ENCODE measurements around the gene IL17RD. TPM values are rescaled to one million over a fixed set of nuclear protein-coding genes. Genes with fewer than 3 reads are reported as not detected.

IL17RD gene
- total RNA-seq, 1 donor from 2014 or later = 0.26 TPM

DNA sequence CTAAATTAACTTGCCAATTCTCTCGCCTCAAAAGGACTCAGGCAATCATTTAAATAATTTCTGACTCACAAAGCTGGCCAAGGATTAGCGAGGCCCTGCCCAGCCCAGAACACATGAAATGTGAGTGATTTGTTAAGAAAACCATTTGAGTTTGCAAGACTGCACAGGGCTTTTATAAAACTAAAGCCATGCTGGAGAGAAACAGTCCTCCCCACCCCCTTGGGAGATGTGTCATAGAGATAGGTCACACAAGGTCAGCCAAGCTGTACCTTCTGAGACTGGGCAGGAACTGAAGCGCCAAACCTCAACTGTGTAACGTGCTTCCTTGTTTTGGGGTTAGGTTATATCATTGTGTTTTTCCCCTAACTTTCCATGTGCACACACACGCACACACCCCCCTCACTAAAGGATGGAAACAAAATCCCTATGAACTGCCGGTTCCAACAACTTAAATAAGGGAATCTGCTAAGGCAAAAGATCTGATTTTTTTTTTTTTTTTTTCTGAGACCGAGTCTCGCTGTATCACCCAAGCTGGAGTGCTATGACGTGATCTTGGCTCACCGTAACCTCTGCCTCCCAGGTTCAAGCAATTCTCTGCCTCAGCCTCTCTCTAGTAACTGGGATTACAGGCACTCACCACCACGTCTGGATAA, 96.6 kb downstream of the IL17RD start:
- DNase-seq (ENCODE audit: low read depth in 2 of 2) = peak in 1 of 2 donors; percentile 76

DNA sequence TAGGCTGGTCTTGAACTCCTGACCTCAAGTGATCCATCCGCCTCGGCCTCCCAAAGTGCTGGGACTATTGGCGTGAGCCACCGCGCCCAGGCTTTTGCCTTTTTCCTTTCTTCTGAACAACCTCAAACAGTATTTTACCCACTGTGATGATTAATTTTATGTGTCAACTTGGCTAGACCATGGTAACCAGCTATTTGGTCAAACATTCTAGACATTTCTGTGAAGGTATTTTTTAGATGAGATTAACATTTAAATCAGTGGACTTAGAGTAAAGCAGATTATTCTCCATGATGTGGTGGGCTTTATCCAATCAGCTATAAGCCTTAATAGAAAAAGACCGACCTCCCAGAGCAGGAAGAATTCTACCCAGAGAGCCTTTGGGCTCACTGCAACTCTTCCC, 98.7 kb downstream of the IL17RD start:
- no peak for DNase-seq (ENCODE audit: low read depth in 2 of 2)

DNA sequence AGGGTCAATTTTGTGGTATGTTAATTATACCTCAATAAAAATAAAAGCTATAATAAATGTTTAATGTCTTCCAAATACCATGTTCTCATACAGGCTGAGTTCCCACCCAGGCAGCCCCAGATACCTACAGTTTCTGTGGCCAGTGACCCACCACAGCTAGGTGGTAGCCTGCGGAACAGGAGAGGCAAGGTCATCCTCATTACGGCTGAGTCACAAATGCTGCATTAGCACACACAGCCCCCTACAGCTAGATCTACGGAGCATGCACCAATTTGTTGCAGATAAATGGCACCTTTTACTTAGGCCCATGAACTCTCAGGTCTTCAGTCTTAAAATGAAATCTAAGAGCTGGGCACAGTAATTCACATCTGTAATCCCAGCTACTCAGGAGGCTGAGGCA, 99.6 kb downstream of the IL17RD start:
- DNase-seq (ENCODE audit: low read depth in 2 of 2) = no peak

DNA sequence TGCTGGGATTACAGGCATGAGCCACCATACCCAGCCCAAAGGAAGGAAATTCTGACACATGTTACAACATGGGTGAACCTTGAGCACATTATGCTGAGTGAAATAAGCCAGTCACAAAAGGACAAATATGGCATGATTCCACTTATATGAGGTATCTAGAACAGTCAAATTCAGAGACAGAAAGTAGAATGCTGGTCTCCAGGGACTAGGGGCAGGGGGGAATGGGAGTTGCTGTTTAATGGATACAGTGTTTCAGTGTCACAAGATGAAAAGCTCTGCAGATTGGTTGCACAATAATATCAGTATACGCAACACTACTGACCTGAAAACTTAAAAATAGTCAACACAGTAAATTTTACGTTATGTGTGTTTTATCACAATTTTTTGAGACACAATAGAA, 100.6 kb downstream of the IL17RD start:
- no peak for DNase-seq (ENCODE audit: low read depth in 2 of 2)

DNA sequence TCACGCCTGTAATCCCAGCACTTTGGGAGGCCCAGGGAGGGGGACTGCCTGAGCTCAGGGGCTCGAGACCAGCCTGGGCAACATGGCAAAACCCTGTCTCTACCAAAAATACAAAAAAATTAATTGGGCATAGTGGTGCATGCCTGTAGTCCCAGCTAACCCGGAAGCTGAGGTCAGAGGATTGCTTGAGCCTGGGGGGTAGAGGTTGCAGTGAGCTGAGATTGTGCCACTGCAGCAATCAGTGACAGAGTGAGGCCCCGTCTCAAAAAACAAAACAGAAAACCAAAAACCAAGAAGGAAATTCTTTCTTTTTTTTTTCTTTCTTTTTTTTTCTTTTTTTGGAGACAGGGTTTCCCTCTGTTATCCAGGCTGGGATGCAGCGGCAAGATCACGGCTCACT, 101.2 kb downstream of the IL17RD start:
- DNase-seq (ENCODE audit: low read depth in 2 of 2) = no peak

DNA sequence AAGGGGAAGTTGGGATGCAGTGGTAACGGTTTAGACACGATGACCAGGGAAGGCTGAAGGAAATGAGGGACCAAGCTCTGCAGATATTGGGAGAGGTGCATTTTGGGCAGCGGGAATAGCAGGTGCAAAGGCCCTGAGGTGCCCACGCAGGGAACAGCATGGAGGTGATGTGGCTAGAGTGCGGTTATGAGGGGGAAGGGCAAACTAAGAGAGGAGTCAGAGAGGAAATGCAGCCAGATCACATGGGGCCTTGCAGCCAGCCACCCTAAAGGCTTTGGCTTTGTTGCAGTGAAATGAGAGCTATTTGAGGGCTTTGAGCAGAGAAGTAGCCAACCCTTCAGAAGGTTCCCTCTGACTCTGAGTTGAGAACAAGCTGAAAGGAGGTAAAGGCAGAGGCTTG, 102.1 kb downstream of the IL17RD start:
- peak in 1 of 2 donors; percentile 9 for DNase-seq (ENCODE audit: low read depth in 2 of 2)

DNA sequence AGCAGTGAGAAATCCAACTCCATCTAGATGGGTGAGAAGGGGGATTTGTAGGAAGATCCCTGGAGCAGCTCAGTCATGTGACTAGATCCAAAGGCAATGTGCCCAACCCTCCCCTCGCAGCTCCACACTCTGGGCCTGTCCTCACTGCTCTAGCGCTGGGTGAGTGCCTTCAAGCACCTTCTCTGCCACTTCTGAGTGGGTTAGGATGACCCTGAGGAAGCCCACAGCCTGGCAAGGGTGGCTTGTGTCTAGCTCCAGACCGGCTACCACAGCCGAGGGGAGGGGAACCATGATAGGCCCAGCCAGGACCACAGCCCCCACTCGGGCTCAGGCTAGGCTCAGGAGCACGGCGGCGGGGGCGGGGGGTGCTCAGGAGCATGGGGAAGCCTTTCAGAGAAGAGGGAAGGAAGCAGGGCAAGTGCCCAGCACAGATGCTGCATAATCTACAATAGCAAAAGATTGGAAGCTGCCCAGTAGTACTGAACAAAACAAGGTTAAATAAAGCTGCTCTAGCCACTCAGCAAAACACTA, 103.0 kb downstream of the IL17RD start:
- peak; percentile 30 to 70 for DNase-seq (ENCODE audit: low read depth in 2 of 2)

DNA sequence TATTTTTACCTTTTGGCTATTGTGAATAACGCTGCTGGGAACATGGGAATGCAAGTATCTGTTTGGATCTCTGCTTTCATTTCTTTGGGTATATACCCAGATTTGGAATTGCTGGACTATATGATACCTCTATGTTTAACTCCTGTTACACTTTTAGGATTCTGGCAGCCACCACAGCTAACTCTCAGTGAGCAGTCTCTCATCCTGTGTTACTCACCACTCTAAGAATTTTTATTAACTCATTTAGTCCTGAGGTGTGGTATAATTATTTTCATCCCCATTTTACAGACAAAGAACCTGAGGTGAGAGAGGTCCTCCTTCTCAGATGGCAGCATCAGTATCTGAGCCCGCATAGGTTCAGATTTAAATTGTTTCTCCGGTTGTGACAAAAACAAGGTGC, 103.6 kb downstream of the IL17RD start:
- DNase-seq (ENCODE audit: low read depth in 2 of 2) = peak in 1 of 2 donors; percentile 32

DNA sequence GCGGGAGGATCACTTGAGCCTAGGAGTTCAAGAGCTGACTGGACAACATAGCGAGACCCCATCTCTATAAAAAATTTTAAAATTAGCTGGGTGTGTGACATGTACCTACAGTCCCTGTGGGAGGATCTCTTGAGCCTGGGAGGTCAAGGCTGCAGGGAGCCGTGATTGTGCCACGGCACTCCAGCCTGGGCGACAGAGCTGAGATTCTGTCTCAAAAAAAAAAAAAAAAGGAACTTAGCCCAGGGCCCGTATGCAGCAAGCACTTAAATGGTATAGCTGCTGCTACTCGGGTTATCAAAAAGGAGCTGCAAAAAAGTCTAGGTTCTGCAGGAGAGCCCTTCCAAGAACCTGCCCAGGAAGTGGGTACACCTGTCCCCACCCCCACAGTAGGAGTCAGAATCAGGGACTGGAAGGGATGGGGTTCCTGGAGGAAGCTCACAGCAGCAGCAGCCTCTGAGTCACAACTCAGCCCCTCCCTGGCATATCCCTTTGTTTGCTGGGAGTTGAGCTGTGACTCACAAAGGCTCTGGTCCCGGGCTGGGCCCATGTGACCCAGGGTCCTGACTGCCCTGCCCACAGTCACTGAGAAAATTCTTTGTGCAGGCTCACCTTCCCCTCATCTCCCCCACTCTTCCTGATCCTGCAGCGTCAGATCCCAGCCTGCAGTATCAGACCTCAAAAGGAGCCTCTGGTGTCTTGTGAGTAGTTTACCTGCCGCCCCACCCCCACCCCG, 104.9 kb downstream of the IL17RD start, which contains the start of gene SPATA12:
Gene SPATA12, plus strand, starts transcription at position 576 of the 733 bp plus-strand sequence. CDS start 13,031 bp downstream, outside the sequence.
- DNase-seq (ENCODE audit: low read depth in 2 of 2) = peak; percentile 81 to 96

DNA sequence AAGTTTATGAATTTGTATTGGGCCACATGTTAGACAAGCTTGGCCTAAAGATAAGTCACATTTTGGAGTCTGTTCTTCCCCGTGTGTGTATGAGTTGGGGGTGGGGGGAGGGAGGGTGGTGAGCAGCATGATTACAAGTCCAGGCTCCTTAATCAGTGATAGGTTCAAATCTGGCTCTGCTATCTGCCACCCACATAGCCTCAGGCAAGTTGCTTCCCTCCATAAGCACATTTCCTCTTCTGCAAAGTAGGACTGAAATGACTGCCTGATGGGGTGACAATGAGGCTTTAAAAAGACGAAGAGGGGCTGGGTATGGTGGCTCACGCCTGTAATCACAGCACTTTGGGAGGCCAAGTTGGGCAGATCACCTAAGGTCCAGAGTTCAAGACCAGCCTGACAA, 105.7 kb downstream of the IL17RD start:
- DNase-seq (ENCODE audit: low read depth in 2 of 2) = no peak

DNA sequence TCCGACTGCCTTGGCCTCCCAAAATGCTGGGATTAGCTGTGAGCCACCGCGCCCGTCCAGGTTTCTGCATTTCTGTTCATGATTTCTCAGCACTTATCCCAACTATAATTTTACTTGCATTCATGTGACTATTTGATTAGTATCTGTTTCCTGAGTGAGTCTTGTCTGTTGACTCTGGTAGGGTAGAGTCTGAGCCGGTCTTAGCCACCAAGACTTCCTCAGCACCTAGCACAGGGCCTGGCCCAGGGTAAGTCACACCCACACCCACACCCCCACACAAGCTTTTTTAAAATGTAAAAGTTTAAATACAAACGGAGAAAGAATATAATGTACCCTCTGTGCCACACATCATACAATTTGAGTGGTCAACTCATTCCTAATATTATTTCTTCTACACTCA, 107.8 kb downstream of the IL17RD start:
- DNase-seq (ENCODE audit: low read depth in 2 of 2) = no peak

DNA sequence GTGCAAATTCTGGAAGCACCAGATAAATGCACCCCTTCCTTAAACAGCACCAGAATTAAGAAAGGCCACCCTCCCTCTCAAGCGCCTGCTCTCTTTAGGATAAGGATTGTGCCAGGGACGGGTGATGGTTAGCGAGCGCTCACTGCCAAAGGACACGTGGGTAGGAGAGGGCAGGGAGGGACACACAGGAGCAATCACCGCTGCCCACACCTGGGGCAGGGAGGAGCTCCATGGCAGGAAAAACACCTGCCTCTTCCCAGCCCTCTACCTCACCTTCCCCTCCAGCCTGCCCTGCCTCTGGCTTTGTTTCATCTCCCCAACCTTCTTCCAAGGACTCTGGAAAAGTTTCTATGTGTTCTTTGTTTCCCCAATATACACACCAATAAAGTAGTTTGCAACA, 112.0 kb downstream of the IL17RD start:
- no peak for DNase-seq (ENCODE audit: low read depth in 2 of 2)

DNA sequence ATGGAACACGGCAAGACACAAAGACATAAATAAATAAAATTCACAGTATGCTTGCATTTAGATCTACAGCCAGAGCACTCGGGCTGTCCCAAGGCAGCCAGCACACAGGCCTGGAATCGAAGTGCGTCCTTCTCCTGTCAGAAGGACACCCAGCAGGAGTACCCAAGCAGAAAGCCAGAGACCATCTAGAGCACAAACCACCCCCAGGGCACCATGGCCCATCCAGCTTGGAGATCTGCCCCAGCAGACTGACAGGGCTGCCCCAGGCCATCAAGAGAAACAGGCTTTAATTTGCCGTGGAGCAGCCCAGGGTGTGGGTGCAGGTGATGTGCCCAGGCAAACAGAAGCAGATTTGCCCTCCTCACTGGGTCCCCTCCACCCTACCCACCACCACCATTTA, 112.5 kb downstream of the IL17RD start:
- no peak for DNase-seq (ENCODE audit: low read depth in 2 of 2)

DNA sequence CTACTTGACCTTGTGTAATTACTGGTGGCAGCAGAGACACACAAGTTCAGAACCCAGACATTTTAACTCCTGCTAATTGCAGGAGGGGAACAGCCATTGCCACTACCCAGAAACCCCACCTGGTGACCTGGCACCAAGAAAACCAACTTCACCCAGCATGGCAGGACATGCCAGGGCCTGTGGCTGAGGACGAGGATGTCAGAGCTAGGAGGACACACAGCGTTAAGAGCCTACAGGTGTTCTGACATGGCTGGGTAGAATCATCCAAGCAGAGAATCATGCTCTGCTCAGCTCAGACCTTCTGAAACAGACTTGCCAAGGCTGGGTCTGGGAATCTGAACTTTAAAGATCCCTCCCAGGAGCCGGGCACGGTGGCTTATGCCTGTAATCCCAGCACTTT, 116.4 kb downstream of the IL17RD start:
- DNase-seq (ENCODE audit: low read depth in 2 of 2) = no peak

DNA sequence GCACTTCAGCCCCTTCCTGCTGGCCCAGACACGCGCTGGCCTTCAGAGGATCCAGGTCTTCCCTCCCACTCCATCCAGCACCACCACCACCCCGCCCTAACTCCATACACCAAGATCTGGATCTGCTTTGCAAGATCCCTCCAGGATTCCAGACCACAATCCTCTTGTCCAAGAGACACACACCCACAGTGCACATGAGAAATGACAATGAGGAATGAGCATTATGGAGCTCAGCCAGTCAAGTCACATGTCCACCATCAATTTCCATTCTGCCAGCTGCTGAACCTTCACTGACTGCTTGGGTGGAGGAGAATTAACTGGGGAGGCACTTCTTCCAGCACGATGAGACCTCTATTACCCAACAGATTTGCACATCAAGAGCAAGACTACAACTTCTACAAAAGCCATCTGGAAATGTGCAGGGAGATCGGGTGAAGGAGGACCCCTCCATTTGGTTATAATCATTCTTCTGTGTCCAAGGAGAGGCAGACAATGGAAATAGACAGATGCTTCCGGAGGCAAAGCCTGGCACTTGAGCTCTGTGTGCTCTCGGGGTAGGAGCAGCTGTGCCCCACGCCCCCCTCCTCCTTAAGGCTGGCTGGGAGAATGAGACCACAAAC, 117.0 kb downstream of the IL17RD start:
- DNase-seq (ENCODE audit: low read depth in 2 of 2) = peak in 1 of 2 donors; percentile 25

DNA sequence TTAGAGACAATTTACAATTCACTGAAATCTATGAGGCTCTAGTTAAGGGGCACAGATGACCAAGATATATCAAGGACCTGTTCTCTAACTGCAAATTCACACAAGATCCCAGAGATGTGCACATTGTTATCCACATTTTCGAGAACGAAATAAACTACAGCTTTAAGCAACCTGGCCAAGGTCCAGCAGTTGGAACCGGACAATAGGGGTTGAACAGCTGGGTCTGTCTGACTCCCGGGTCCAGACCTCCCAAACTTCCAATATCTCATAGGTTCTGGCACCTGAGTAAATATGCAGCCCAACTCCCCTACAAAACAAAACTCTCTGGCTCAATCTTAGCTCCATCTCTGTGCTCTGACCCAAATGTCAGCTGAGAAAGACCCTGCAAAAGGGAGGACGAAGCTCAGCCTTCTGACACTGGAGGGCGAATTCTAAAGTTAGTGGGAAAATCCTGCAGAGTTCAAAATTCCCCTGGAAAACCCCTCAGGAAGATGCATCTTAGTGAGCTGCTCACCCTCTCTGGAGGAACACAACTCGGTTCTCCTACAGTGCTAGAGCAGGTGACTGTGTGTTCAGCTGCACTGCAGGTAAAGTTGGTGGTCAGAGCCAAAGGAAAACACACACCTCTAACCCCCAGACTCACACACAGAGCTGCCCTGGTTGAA, 118.9 kb downstream of the IL17RD start:
- peak in 1 of 2 donors; percentile 25 for DNase-seq (ENCODE audit: low read depth in 2 of 2)

DNA sequence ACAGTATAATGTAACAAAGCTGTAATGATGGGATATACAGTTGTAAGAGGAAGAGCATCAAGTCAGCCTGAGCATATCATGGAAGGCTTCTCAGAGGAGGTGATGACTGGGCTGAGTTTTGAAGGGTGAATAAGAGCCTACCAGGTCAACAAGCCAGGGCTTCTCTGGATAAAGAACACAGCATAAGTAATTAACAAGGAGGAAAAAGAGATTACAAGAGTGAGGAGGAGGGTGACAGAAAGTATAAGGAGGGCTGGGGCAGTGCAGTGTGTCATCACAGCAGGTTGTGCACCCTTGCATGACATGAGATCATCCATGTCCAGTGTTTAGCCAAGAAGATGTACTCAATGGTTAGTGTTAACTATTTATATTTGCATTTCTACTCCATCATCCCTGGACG, 121.6 kb downstream of the IL17RD start:
- DNase-seq (ENCODE audit: low read depth in 2 of 2) = no peak

DNA sequence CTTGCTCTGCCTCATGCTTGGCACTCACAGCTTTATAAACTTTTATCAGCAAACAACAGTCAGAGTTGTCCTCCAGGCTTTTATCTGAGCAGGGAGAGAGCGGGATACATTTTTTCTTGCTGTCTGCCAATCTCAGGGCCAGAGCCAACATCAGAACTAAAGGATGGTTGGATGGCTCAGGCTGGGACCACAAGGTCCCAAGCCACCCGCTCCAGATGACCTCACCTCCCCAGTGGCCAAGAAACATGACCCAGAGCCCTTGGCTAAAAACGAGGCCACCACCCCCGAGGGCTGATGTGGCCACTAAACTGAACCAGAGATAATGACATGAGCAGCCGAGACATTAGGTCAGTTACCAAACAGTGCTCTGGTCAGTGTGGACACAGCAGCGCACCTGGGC, 123.5 kb downstream of the IL17RD start:
- DNase-seq (ENCODE audit: low read depth in 2 of 2) = no peak

Data from dermis microvascular lymphatic vessel endothelial cell (primary cell).